Skin of body (tissue), 3 donors: ENCODE data around the gene SKIC3. TPM values are rescaled to one million over a fixed set of nuclear protein-coding genes. Genes with fewer than 3 reads are reported as not detected.

Experiments
- DNase-seq: peaks from one replicate; lab custom pipeline; 2025; lab: John Stamatoyannopoulos, UW
- small RNA-seq: library from RNA; depleted of rRNA; stranded (forward); fragments of <200 nt; gene quantifications from one replicate; pipeline ENCODE3, GENCODE V24; 2014; ENCODE audit warnings: low replicate concordance
- total RNA-seq: library from RNA; depleted of rRNA; stranded (reverse); fragments of >200 nt; gene quantifications from one replicate; pipeline ENCODE4 v1.2.3, GENCODE V29; 2014

SKIC3 gene
- total RNA-seq, 1 donor from 2014 or later: 138 TPM

- no peak for DNase-seq
Observed at GRCh38 chr5:95531491-95531890, 23.3 kb downstream of the SKIC3 start.

- DNase-seq: no peak
Observed at GRCh38 chr5:95530416-95530815, 24.4 kb downstream of the SKIC3 start.

GRCh38 chr5:95528565-95528964 lies 26.2 kb downstream of the SKIC3 start:
- no peak for DNase-seq

GRCh38 chr5:95526871-95527270 lies 27.9 kb downstream of the SKIC3 start:
- no peak for DNase-seq

GRCh38 chr5:95524423-95524822 lies 30.4 kb downstream of the SKIC3 start:
- no peak for DNase-seq

GRCh38 chr5:95520206-95520605 lies 34.6 kb downstream of the SKIC3 start:
- DNase-seq: no peak

- no peak for DNase-seq
Observed at GRCh38 chr5:95519681-95520080, 35.1 kb downstream of the SKIC3 start.

GRCh38 chr5:95519151-95519550 lies 35.6 kb downstream of the SKIC3 start:
- DNase-seq: no peak

- DNase-seq: no peak
Observed at GRCh38 chr5:95518417-95518816, 36.4 kb downstream of the SKIC3 start.

- DNase-seq: no peak
Observed at GRCh38 chr5:95511606-95512005, 43.2 kb downstream of the SKIC3 start.

GRCh38 chr5:95508550-95508949 lies 46.2 kb downstream of the SKIC3 start:
- DNase-seq: no peak

Small RNA genes within 50 kb of the gene (small RNA-seq; reads per million reads assigned to genes)
- not detected for gene RNU6-308P

Other genes starting within 250 kb of the SKIC3 start
- gene FAM81B, start 163.6 kb downstream of the SKIC3 start, total RNA-seq: 0.49 TPM
- gene ARSK, start 124 bp upstream of the SKIC3 start, total RNA-seq: 7.2 TPM
- gene GPR150, start 65.1 kb upstream of the SKIC3 start, total RNA-seq: not detected
- 6.7 TPM for gene RFESD, start 91.8 kb upstream of the SKIC3 start, total RNA-seq
- 2.3 TPM for gene SPATA9, start 128.0 kb upstream of the SKIC3 start, total RNA-seq
- 134 TPM for gene RHOBTB3, start 176.4 kb upstream of the SKIC3 start, total RNA-seq